BE2C (cell line): Measurements from ENCODE around the gene NAPSA.
"Not testable (repeated sequence)": the region's sequence is repeated elsewhere in the genome, so short reads cannot be mapped to it uniquely, and the experiment has no call there.

Source experiments
- DNase-seq: peaks from one replicate; pipeline ENCODE4 v3.0.0-alpha.2; 2020
- H3K27me3 ChIP-seq: fragments of 250-450 bp; sonication (Bioruptor Pico); 2 replicates; pipeline ENCODE4 v1.5.1; 2020; ENCODE audit warnings: mild to moderate bottlenecking
- H3K36me3 ChIP-seq: fragments of 250-450 bp; sonication (Bioruptor Pico); 2 replicates; pipeline ENCODE4 v1.5.1; 2020; ENCODE audit warnings: mild to moderate bottlenecking
- H3K4me1 ChIP-seq: fragments of 250-450 bp; sonication (Bioruptor Pico); 2 replicates; pipeline ENCODE4 v1.5.1; 2020
- H3K4me3 ChIP-seq: 2 replicates; pipeline ENCODE4 v1.5.1; 2011; ENCODE audit warnings: low read depth, low read length
- H3K9me3 ChIP-seq: fragments of 250-450 bp; sonication (Bioruptor Pico); 2 replicates; pipeline ENCODE4 v1.5.1; 2020
- CTCF ChIP-seq: IDR thresholded peaks from 2 replicates; pipeline ENCODE4 v1.5.1; 2012; ENCODE audit warnings: mild to moderate bottlenecking, low read depth, low read length

NAPSA gene

GRCh38 chr19:50331994-50332243, 33.5 kb downstream of the NAPSA start:
- Histone ChIP-seq H3K36me3 (no peaks in the 10 kb centered on the region), H3K9me3 (no peaks in the 10 kb centered on the region), H3K4me3 (no peak overlapping the region), H3K27me3 (no peaks in the 10 kb centered on the region), H3K4me1 (no peaks in the 10 kb centered on the region)
- DNase-seq = no peak
- no peak for TF ChIP-seq CTCF

GRCh38 chr19:50331221-50331993, 34.0 kb downstream of the NAPSA start:
- Histone ChIP-seq H3K4me3 (peak overlapping the region; percentile 45), H3K9me3 (no peaks in the 10 kb centered on the region), H3K4me1 (no peaks in the 10 kb centered on the region), H3K27me3 (no peaks in the 10 kb centered on the region), H3K36me3 (no peaks in the 10 kb centered on the region)
- TF ChIP-seq CTCF = no peak
- DNase-seq = no peak

DNA sequence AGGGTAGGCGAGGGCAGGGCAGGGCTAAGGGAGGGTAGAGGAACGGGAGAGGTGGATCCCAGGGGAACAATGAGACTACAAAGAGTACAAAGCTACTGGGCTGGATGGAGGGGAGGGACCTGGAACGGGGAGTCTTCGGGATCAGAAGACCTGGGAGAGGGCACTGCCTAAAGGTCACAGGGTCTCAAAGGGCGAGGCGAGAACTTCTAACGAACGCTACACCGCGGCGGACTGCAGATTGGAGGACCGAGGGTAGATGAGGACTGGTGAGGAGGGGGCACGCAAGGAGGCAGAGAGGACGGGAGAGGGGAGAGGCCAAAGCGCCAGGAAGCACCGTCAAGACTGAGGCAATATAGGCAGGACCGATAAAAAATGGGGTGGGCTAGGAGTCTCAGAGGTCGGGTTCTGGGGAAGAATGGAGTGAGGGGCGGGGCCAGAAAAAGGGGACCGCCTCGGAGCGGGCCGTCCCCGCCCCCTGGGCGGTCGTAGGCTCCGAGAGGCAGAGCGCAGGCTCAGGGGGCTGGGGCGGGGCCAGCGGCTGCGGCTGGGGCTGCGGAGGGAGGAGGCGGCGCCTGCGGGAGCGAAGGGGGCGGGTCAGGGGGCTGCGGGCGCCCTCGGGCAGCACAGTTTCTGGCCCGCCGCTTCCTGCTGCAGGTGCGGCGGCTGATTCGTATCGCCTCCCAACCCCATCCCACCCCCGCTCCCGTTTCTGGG, 34.9 kb downstream of the NAPSA start:
- no peak for TF ChIP-seq CTCF
- no peaks in the 10 kb centered on the region for H3K27me3 ChIP-seq
- H3K9me3 ChIP-seq = no peaks in the 10 kb centered on the region
- no peaks in the 10 kb centered on the region for H3K4me1 ChIP-seq
- peak overlapping the region; percentile 45 for H3K4me3 ChIP-seq
- no peaks in the 10 kb centered on the region for H3K36me3 ChIP-seq
- peak; percentile 97 for DNase-seq

DNA sequence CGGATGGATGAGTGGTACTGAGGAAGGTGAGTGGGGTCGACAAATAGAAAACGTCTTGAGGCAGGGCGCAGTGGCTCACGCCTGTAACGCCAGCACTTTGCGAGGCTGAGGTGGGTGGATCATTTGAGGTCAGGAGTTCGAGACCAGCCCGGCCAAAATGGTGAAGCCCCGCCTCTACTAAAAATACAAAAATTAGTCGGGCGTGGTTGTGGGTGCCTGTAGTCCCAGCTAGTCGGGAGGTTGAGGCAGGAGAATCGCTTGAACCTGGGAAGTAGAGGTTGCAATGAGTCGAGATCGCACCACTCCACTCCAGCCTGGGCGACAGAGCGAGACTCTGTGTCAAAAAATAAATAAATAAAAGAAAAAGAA, 35.5 kb downstream of the NAPSA start:
- not testable (repeated sequence) for H3K36me3 ChIP-seq, DNase-seq, H3K9me3 ChIP-seq, H3K4me1 ChIP-seq, H3K27me3 ChIP-seq
- peak overlapping the region; percentile 41 for H3K4me3 ChIP-seq

- peak; percentile 100 for DNase-seq
- Histone ChIP-seq H3K9me3 (no peaks in the 10 kb centered on the region), H3K27me3 (no peaks in the 10 kb centered on the region), H3K4me1 (peaks cover 4% of the 10 kb centered on the region), H3K4me3 (peak within 1 kb of the TSS; percentile 41), H3K36me3 (no peaks in the 10 kb centered on the region)
- TF ChIP-seq CTCF = no peak
These were observed 36.1 kb downstream of the NAPSA start, which contains the start of gene KCNC3 for GRCh38 chr19:50329146-50329925. Gene KCNC3, minus strand, starts transcription at chr19:50329377. Its CDS starts 295 bp downstream, at chr19:50329082.

- Histone ChIP-seq H3K27me3 (no peaks in the 10 kb centered on the region), H3K4me1 (peaks cover 4% of the 10 kb centered on the region), H3K4me3 (no peak overlapping the region), H3K36me3 (no peaks in the 10 kb centered on the region), H3K9me3 (no peaks in the 10 kb centered on the region)
- no peak for DNase-seq
- TF ChIP-seq CTCF = no peak
These were observed 36.6 kb downstream of the NAPSA start for GRCh38 chr19:50328873-50329145.
